ENCODE results near the gene ADGRV1.
"Not testable (repeated sequence)": the region's sequence is repeated elsewhere in the genome, so short reads cannot be mapped to it uniquely, and the experiment has no call there.

Gene ADGRV1

GRCh38 chr5:90658620-90659019 lies 100.0 kb downstream of the ADGRV1 start:
- TF ChIP-seq, protein P1, sequence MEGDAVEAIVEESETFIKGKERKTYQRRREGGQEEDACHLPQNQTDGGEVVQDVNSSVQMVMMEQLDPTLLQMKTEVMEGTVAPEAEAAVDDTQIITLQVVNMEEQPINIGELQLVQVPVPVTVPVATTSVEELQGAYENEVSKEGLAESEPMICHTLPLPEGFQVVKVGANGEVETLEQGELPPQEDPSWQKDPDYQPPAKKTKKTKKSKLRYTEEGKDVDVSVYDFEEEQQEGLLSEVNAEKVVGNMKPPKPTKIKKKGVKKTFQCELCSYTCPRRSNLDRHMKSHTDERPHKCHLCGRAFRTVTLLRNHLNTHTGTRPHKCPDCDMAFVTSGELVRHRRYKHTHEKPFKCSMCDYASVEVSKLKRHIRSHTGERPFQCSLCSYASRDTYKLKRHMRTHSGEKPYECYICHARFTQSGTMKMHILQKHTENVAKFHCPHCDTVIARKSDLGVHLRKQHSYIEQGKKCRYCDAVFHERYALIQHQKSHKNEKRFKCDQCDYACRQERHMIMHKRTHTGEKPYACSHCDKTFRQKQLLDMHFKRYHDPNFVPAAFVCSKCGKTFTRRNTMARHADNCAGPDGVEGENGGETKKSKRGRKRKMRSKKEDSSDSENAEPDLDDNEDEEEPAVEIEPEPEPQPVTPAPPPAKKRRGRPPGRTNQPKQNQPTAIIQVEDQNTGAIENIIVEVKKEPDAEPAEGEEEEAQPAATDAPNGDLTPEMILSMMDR (IDR thresholded peaks at IDR 0.05; ENCODE audit: low read depth, low read length, missing control alignments): no peak
- DNase-seq (ENCODE audit: low read depth): no peak
- no peak overlapping the region for H3K4me3 ChIP-seq (ENCODE audit: low read depth, low read length)

GRCh38 chr5:90668079-90668565 lies 109.5 kb downstream of the ADGRV1 start:
- DNase-seq (ENCODE audit: low read depth); H3K4me3 ChIP-seq (ENCODE audit: low read depth, low read length): not testable (repeated sequence)

DNA sequence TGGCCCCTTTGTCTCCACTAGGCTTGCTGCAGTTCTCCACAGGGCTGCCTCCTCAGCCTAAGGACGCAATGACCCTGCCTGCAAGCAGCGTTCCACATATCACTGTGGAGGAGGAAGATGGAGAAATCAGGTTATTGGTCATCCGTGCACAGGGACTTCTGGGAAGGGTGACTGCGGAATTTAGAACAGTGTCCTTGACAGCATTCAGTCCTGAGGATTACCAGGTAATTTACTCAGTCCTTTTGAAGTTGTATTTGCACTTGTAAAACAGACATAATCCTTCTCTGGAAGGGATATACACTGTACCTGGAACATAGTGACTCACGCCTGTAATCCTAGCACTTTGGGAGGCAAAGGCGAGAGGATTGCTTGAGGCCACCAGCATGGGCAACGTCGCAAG lies 116.6 kb downstream of the ADGRV1 start:
- no peak overlapping the region for H3K4me3 ChIP-seq (ENCODE audit: low read depth, low read length)
- TF ChIP-seq, protein P1 (IDR thresholded peaks at IDR 0.05; ENCODE audit: low read depth, low read length, missing control alignments): no peak
- no peak for DNase-seq (ENCODE audit: low read depth)

- no peak overlapping the region for H3K4me3 ChIP-seq (ENCODE audit: low read depth, low read length)
- TF ChIP-seq, protein P1 (IDR thresholded peaks at IDR 0.05; ENCODE audit: low read depth, low read length, missing control alignments): no peak
- no peak for DNase-seq (ENCODE audit: low read depth)
Observed at GRCh38 chr5:90680921-90681563, 122.4 kb downstream of the ADGRV1 start.

GRCh38 chr5:90682278-90682677 lies 123.7 kb downstream of the ADGRV1 start:
- no peak for DNase-seq (ENCODE audit: low read depth)
- no peak overlapping the region for H3K4me3 ChIP-seq (ENCODE audit: low read depth, low read length)
- TF ChIP-seq, protein P1 (IDR thresholded peaks at IDR 0.05; ENCODE audit: low read depth, low read length, missing control alignments): no peak

GRCh38 chr5:90685425-90686022 lies 126.9 kb downstream of the ADGRV1 start:
- TF ChIP-seq, protein P1 (IDR thresholded peaks at IDR 0.05; ENCODE audit: low read depth, low read length, missing control alignments): no peak
- H3K4me3 ChIP-seq (ENCODE audit: low read depth, low read length): no peak overlapping the region
- no peak for DNase-seq (ENCODE audit: low read depth)

DNA sequence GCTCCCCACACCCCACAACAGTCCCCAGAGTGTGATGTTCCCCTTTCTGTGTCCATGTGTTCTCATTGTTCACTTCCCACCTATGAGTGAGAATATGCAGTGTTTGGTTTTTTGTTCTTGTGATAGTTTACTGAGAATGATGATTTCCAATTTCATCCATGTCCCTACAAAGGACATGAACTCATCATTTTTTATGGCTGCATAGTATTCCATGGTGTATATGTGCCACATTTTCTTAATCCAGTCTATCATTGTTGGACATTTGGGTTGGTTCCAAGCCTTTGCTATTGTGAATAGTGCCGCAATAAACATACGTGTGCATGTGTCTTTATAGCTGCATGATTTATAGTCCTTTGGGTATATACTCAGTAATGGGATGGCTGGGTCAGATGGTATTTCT lies 127.8 kb downstream of the ADGRV1 start:
- not testable (repeated sequence) for H3K4me3 ChIP-seq (ENCODE audit: low read depth, low read length); DNase-seq (ENCODE audit: low read depth)

DNA sequence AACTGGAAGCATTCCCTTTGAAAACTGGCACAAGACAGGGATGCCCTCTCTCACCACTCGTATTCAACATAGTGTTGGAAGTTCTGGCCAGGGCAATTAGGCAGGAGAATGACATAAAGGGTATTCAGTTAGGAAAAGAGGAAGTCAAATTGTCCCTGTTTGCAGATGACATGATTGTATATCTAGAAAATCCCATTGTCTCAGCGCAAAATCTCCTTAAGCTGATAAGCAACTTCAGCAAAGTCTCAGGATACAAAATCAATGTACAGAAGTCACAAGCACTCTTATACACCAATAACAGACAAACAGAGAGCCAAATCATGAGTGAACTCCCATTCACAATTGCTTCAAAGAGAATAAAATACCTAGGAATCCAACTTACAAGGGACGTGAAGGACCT lies 128.9 kb downstream of the ADGRV1 start:
- not testable (repeated sequence) for DNase-seq (ENCODE audit: low read depth); H3K4me3 ChIP-seq (ENCODE audit: low read depth, low read length)

All from GM12864 (cell line).